Astrocyte of the spinal cord (primary cell): ENCODE measurements around the gene PLSCR3.

Source experiments
- DNase-seq: peaks from one replicate; pipeline ENCODE4 v3.0.0; 2011; ENCODE audit warnings: low read depth, low spot score
- H3K4me3 ChIP-seq: 2 replicates; pipeline ENCODE4 v1.5.1; 2011; ENCODE audit warnings: low read depth, mild to moderate bottlenecking, low read length, moderate library complexity
- in situ Hi-C: cut with HindIII; loops from 2 replicates; pipeline ENCODE4 v1.10.0; 2017; ENCODE audit warnings: low sequenced_read_pairs
- TF ChIP-seq, protein P1 (sequence below): IDR thresholded peaks from 2 replicates; pipeline ENCODE4 v1.5.1; 2012; ENCODE audit warnings: low read depth, mild to moderate bottlenecking, low read length, inconsistent platforms

The PLSCR3 gene

DNA sequence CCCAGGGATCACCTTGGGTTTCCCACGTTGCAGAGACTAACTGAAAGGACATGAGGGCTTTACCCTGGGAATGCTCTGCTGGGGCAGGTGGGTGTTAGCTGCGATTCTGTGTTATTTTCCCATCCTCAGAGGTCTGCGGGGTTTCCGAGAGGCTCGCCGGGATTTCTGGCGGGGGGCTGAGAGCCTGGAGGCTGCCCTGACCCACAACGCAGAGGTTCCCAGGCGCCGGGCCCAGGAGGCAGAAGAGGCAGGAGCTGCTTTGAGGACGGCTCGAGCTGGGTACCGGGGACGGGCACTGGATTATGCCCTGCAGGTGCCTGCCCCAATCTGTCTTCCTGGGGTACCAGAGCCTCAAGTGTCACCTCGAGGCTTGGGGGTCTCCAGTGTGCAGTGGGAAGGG lies 51.1 kb downstream of the PLSCR3 start:
- TF ChIP-seq, protein P1, sequence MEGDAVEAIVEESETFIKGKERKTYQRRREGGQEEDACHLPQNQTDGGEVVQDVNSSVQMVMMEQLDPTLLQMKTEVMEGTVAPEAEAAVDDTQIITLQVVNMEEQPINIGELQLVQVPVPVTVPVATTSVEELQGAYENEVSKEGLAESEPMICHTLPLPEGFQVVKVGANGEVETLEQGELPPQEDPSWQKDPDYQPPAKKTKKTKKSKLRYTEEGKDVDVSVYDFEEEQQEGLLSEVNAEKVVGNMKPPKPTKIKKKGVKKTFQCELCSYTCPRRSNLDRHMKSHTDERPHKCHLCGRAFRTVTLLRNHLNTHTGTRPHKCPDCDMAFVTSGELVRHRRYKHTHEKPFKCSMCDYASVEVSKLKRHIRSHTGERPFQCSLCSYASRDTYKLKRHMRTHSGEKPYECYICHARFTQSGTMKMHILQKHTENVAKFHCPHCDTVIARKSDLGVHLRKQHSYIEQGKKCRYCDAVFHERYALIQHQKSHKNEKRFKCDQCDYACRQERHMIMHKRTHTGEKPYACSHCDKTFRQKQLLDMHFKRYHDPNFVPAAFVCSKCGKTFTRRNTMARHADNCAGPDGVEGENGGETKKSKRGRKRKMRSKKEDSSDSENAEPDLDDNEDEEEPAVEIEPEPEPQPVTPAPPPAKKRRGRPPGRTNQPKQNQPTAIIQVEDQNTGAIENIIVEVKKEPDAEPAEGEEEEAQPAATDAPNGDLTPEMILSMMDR, result no peak
- in situ Hi-C loops, result no loop called here
- no peak for DNase-seq
- H3K4me3 ChIP-seq, result no peak overlapping the region

DNA sequence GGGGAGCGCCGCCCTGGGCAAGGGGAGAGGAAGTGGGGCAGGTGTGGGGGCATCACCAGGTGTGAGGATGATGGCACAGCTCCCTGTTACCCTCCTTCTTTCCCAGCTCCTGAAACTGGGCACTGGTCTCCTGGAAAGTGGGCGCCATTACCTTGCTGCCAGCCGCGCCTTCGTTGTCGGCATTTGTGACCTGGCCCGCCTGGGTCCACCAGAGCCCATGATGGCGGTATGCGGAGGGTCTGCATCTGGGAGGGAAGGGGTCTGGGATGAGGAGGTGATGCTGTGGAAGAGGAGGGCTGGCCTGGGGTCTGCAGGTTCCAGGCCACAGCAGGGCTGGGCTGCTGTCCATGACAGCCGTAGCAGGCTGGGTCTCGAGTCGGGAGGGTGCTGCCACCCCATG lies 52.5 kb downstream of the PLSCR3 start:
- no peak overlapping the region for H3K4me3 ChIP-seq
- TF ChIP-seq, protein P1, result no peak
- DNase-seq, result no peak
- in situ Hi-C loops, result no loop called here

DNA sequence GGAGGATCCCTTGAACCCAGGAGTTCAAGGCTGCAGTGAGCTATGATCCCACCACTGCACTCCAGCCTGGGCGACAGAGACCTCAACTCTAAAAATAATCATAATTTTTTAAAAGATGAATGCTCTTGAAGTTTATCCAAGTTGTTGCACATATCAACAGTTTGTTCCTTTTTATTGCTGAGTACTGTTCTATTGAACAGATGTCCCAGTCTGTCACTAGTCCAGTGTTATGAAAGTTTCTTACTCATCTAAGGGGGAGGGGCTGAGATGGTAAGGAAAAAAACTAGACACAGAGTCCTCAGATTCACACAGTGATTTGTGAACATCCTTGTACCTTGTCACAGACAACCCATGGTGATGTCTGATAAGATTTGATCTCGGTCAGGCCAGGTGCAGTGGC lies 54.1 kb downstream of the PLSCR3 start:
- DNase-seq, result no peak
- H3K4me3 ChIP-seq, result no peak overlapping the region
- TF ChIP-seq, protein P1, result no peak
- in situ Hi-C loops, result no loop called here
